Trophoblast cell (in vitro differentiated cells and primary cell): ENCODE data around the gene TNNT1.

Experiments used
- DNase-seq, 2 donors: peaks; one replicate each; pipeline ENCODE4 v3.0.0-alpha.2; 2016
- H2AFZ ChIP-seq: 2 replicates; pipeline ENCODE4 v1.6.1; 2013; ENCODE audit warnings: low read length, moderate library complexity, mild to moderate bottlenecking; ENCODE audit not compliant: insufficient read depth, poor library complexity
- H2AK5ac ChIP-seq: 2 replicates; pipeline ENCODE4 v1.6.1; 2013; ENCODE audit warnings: mild to moderate bottlenecking, low read length
- H2BK120ac ChIP-seq: 2 replicates; pipeline ENCODE4 v1.6.1; 2013; ENCODE audit warnings: low read length, mild to moderate bottlenecking, moderate library complexity; ENCODE audit not compliant: insufficient read depth, poor library complexity
- H2BK12ac ChIP-seq: 2 replicates; pipeline ENCODE4 v1.6.1; 2013; ENCODE audit warnings: mild to moderate bottlenecking, low read length, moderate library complexity
- H2BK5ac ChIP-seq: 2 replicates; pipeline ENCODE4 v1.6.1; 2013; ENCODE audit warnings: low read length, low read depth, moderate library complexity, mild to moderate bottlenecking; ENCODE audit not compliant: poor library complexity
- H3K14ac ChIP-seq: 2 replicates; pipeline ENCODE4 v1.6.1; 2013; ENCODE audit warnings: mild to moderate bottlenecking, low read length
- H3K18ac ChIP-seq: 2 replicates; pipeline ENCODE4 v1.6.1; 2013; ENCODE audit warnings: mild to moderate bottlenecking, low read length
- H3K23ac ChIP-seq: 2 replicates; pipeline ENCODE4 v1.6.1; 2013; ENCODE audit warnings: low read length
- H3K27ac ChIP-seq: 2 replicates; pipeline ENCODE4 v1.5.1; 2013; ENCODE audit warnings: low read depth, mild to moderate bottlenecking, inconsistent platforms, low read length, moderate library complexity
- H3K27me3 ChIP-seq: 2 replicates; pipeline ENCODE4 v1.6.1; 2013; ENCODE audit warnings: inconsistent platforms, mild to moderate bottlenecking, low read length, moderate library complexity; ENCODE audit not compliant: insufficient read depth
- H3K36me3 ChIP-seq, 2 experiments: 1 replicate in 1 of 2; 2 replicates in 1 of 2; pipeline ENCODE4 v1.6.1; 2013; ENCODE audit warnings: low read length in 2 of 2, mild to moderate bottlenecking in 2 of 2, moderate library complexity in 1 of 2; ENCODE audit not compliant: insufficient read depth in 2 of 2, control insufficient read depth in 1 of 2
- H3K4ac ChIP-seq: 2 replicates; pipeline ENCODE4 v1.6.1; 2013; ENCODE audit warnings: low read depth, mild to moderate bottlenecking, low read length, moderate library complexity
- H3K4me1 ChIP-seq, 2 experiments: 1 replicate in 1 of 2; 2 replicates in 1 of 2; pipeline ENCODE4 v1.6.1; 2013; ENCODE audit warnings: low read length in 2 of 2, mild to moderate bottlenecking in 2 of 2, moderate library complexity in 1 of 2; ENCODE audit not compliant: insufficient read depth in 2 of 2, control insufficient read depth in 1 of 2
- H3K4me2 ChIP-seq: 2 replicates; pipeline ENCODE4 v1.6.1; 2013; ENCODE audit warnings: inconsistent platforms, mild to moderate bottlenecking, low read length, moderate library complexity
- H3K4me3 ChIP-seq: 2 replicates; pipeline ENCODE4 v1.5.1; 2013; ENCODE audit warnings: mild to moderate bottlenecking, low read depth, low read length, inconsistent platforms
- H3K79me1 ChIP-seq: one replicate; pipeline ENCODE4 v1.6.1; 2013; ENCODE audit warnings: low read length
- H3K79me2 ChIP-seq: 2 replicates; pipeline ENCODE4 v1.6.1; 2013; ENCODE audit warnings: low read length, mild to moderate bottlenecking; ENCODE audit not compliant: control insufficient read depth, insufficient read depth, poor library complexity
- H3K9ac ChIP-seq: 2 replicates; pipeline ENCODE4 v1.6.1; 2013; ENCODE audit warnings: mild to moderate bottlenecking, low read length
- H3K9me3 ChIP-seq: 2 replicates; pipeline ENCODE4 v1.6.1; 2013; ENCODE audit warnings: low read depth, mild to moderate bottlenecking, control low read depth, inconsistent platforms, low read length; ENCODE audit not compliant: insufficient read depth
- H4K12ac ChIP-seq: 2 replicates; pipeline ENCODE4 v1.6.1; 2013; ENCODE audit warnings: low read depth, mild to moderate bottlenecking, low read length, moderate library complexity
- H4K8ac ChIP-seq: 2 replicates; pipeline ENCODE4 v1.6.1; 2013; ENCODE audit warnings: low read depth, mild to moderate bottlenecking, low read length, moderate library complexity
- H4K91ac ChIP-seq: one replicate; pipeline ENCODE4 v1.6.1; 2013; ENCODE audit warnings: low read depth, mild to moderate bottlenecking, low read length, moderate library complexity
- WGBS: extraction: QIAGEN DNeasy Blood & Tissue Kit; methylation state at CpG from one replicate; pipeline ENCODE4 v1.1.7; 2013; ENCODE audit warnings: missing lambda C conversion rate; ENCODE audit not compliant: insufficient read length, insufficient coverage; ENCODE audit errors: extremely low coverage; 5-methylcytosine and 5-hydroxymethylcytosine counted together

The TNNT1 gene

DNA sequence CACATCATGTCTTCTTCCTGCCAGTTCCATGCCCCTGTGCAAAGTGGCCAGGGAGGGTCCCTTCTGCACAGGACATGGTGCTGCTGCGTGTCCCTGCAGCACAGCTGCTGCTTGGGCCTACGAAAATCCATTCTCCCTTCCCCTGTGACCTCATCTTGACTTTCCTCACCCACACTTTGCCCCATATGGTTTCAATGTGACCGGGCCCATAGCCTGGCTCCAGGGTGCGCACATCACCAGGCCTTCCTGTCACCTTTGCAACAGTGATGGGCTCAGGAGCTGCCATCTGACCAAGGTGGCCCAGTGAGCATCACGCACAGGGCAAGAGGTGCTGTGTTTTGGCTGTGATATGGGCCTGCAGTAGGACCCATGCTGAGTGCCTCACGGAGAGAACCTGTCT lies 42.4 kb downstream of the TNNT1 start:
- Histone ChIP-seq H3K14ac (no peak overlapping the region), H3K79me1 (no peaks in the 10 kb centered on the region), H3K79me2 (no peaks in the 10 kb centered on the region), H2BK120ac (no peak overlapping the region), H2AK5ac (no peak overlapping the region), H4K8ac (no peak overlapping the region), H3K4ac (no peak overlapping the region), H4K12ac (no peak overlapping the region), H3K4me2 (no peak overlapping the region), H3K27ac (no peak overlapping the region), H3K9ac (no peak overlapping the region), H2AFZ (no peak overlapping the region), H3K4me3 (no peak overlapping the region), H4K91ac (no peak overlapping the region), H3K27me3 (no peaks in the 10 kb centered on the region), H3K4me1 (no peaks in the 10 kb centered on the region), H2BK5ac (no peak overlapping the region), H3K23ac (no peak overlapping the region), H2BK12ac (no peak overlapping the region), H3K18ac (no peak overlapping the region), H3K9me3 (peaks cover 7% of the 10 kb centered on the region), H3K36me3 (peaks cover 39 to 42% of the 10 kb centered on the region in 2 experiments)
- DNase-seq = no peak
- no CpG with 5 or more reads among the region's 6 CpGs for WGBS

DNA sequence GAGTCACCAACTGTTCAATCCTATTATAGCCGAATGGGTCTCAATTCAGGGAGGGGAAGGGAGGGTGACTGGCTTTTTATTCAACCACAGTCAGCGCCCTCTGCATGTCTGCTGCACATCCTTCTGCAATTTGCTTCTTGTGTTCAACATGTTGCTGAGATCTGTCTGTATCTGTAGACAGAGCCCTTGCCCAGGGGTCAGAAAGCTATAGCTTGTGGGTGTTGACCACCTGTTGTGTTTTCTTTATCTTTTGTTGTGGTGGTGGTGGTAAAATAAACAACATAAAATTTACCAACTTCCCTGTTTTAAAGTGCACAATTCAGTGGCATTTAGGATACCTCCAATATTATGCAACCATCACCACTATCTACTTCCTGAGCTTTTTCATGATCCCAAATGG lies 43.8 kb downstream of the TNNT1 start:
- no peak overlapping the region for H3K4me3 ChIP-seq
- H2AK5ac ChIP-seq = no peak overlapping the region
- no peak overlapping the region for H2BK12ac ChIP-seq
- no peak overlapping the region for H4K12ac ChIP-seq
- H4K8ac ChIP-seq = no peak overlapping the region
- no peak overlapping the region for H3K4me2 ChIP-seq
- H3K23ac ChIP-seq = no peak overlapping the region
- no peak overlapping the region for H2AFZ ChIP-seq
- no peak overlapping the region for H2BK120ac ChIP-seq
- H3K27me3 ChIP-seq = no peaks in the 10 kb centered on the region
- H3K79me1 ChIP-seq = no peaks in the 10 kb centered on the region
- H2BK5ac ChIP-seq = no peak overlapping the region
- H3K9ac ChIP-seq = no peak overlapping the region
- no peak for DNase-seq
- no peak overlapping the region for H3K27ac ChIP-seq
- H3K36me3 ChIP-seq = peaks cover 39 to 44% of the 10 kb centered on the region in 2 experiments
- no peak overlapping the region for H4K91ac ChIP-seq
- H3K14ac ChIP-seq = no peak overlapping the region
- no CpG with 5 or more reads among the region's 2 CpGs for WGBS
- no peak overlapping the region for H3K4ac ChIP-seq
- H3K18ac ChIP-seq = no peak overlapping the region
- H3K9me3 ChIP-seq = peaks cover 7% of the 10 kb centered on the region
- no peaks in the 10 kb centered on the region for H3K4me1 ChIP-seq
- H3K79me2 ChIP-seq = no peaks in the 10 kb centered on the region

DNA sequence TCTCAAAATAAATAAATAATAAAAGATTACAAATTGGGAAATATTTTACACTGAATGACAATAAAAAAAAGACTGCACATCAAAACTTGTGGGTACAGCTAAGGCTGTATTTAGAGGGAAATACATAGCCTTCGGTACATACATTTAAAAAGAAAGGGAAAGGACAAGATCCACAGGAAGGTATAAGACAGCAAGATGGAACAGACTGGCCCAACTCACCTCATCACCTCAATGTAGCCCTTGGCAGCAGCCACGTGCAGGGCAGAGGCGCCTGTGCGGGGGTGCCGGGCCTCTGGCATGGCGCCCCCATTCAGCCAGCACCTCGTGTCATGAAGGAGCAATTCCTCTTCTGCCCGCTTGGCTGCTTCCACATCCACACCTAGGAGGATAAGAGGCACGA lies 45.8 kb downstream of the TNNT1 start:
- Histone ChIP-seq H2AK5ac (no peak overlapping the region), H3K18ac (no peak overlapping the region)
- WGBS = no CpG with 5 or more reads among the region's 9 CpGs

DNA sequence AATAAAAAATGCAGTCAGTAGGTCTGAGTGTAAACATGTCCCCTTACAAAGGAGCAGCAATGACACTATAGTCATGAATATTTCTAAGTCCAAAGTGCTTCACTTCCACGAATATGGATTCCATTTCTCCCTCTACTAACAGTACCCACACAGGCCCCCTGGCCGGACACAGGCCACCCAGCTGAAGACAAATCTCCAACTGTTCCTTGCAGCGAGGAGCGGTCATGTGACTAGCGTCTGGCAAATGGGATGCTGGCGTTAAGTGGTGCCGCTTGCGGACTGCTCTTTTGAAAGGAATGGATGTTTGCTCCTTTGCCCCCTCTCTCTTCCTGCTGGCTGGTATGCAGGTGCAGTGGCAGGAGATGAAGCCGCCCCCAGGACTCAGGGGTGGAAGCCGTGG lies 47.7 kb downstream of the TNNT1 start:
- H3K14ac ChIP-seq = no peak overlapping the region

More for the DNA sequence above, 45.8 kb downstream of the TNNT1 start:
- Histone ChIP-seq H3K79me1 (no peaks in the 10 kb centered on the region), H3K4me1 (no peaks in the 10 kb centered on the region), H3K4ac (no peak overlapping the region), H2BK5ac (no peak overlapping the region), H2BK120ac (no peak overlapping the region), H3K23ac (no peak overlapping the region), H3K36me3 (peaks cover 43 to 45% of the 10 kb centered on the region in 2 experiments), H4K8ac (no peak overlapping the region), H2BK12ac (no peak overlapping the region), H3K4me3 (no peak overlapping the region), H3K27me3 (no peaks in the 10 kb centered on the region), H3K27ac (no peak overlapping the region), H3K79me2 (no peaks in the 10 kb centered on the region), H3K4me2 (no peak overlapping the region), H3K9me3 (peaks cover 5% of the 10 kb centered on the region), H4K12ac (no peak overlapping the region), H3K9ac (no peak overlapping the region), H2AFZ (no peak overlapping the region), H4K91ac (no peak overlapping the region), H3K14ac (no peak overlapping the region)
- DNase-seq = no peak

More for the DNA sequence above, 47.7 kb downstream of the TNNT1 start:
- Histone ChIP-seq H3K9ac (no peak overlapping the region), H3K79me2 (no peaks in the 10 kb centered on the region), H2BK120ac (no peak overlapping the region), H4K91ac (no peak overlapping the region), H3K4me3 (no peak overlapping the region), H4K12ac (no peak overlapping the region), H3K27ac (no peak overlapping the region), H4K8ac (no peak overlapping the region), H3K9me3 (peaks cover 5% of the 10 kb centered on the region), H3K18ac (no peak overlapping the region), H3K36me3 (peaks cover 40 to 43% of the 10 kb centered on the region in 2 experiments), H2BK5ac (no peak overlapping the region), H3K4ac (no peak overlapping the region), H3K4me1 (no peaks in the 10 kb centered on the region), H3K23ac (no peak overlapping the region), H3K79me1 (no peaks in the 10 kb centered on the region), H3K27me3 (no peaks in the 10 kb centered on the region), H2AFZ (no peak overlapping the region), H2AK5ac (no peak overlapping the region), H3K4me2 (no peak overlapping the region), H2BK12ac (no peak overlapping the region)
- WGBS = no CpG with 5 or more reads among the region's 10 CpGs
- no peak for DNase-seq
